GM18909 (cell line): Measurements from ENCODE around the gene FHAD1.
"Not testable (repeated sequence)": the region's sequence is repeated elsewhere in the genome, so short reads cannot be mapped to it uniquely, and the experiment has no call there.

ENCODE experiments used
- ATAC-seq: cut with Tn5 transposase; IDR thresholded peaks from one replicate; pipeline ENCODE4 v1.9.1; 2021; ENCODE audit warnings: mild to moderate bottlenecking; ENCODE audit not compliant: unreplicated experiment, poor library complexity

FHAD1 gene

DNA sequence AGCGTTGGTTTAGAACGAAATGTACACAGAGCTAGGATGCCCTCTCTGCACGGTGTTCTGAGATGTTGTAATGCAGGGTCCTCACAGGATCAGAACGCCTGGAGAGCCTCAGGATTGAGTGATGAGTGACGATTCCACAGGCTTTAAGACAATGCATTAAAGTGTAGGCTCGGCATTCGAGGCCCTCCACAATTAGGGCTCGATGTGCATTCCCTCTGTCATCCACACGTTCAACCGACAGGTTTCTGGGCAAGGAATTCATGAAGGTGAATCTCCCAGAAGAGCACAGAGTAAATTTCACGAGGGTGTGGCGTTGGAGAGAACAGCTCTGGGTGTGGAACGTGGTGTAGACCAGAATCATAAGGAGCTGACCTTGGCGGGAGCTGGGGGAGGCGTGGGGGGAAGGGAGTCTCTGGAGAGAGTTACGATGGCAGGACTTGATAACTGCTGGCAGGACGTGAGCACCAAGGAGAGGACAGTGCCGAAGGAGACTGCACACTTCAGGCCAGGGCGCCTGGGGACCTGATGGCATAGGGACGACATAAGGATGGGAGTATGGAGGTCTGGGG is 111.6 kb downstream of the FHAD1 start:
- no peak for ATAC-seq

DNA sequence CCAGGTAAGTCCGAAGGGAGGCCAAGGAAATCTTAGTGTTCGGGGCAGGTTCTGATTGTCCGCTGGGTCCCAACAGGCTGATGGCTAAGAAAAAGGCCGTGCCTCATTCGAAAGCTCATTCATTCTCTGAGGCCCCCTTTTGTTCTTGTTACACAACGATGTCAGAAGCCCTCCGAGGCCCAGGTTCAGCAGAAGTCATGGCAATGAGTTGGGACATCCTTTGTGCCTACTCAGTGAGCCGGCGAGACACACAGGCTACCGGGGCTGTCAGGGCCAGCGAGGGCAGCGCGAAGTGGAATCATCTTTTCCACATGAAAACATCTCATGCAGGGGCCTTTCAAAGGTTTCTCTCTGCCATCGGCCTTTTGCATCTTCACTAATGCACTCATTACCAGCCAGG is 113.7 kb downstream of the FHAD1 start:
- ATAC-seq: no peak

DNA sequence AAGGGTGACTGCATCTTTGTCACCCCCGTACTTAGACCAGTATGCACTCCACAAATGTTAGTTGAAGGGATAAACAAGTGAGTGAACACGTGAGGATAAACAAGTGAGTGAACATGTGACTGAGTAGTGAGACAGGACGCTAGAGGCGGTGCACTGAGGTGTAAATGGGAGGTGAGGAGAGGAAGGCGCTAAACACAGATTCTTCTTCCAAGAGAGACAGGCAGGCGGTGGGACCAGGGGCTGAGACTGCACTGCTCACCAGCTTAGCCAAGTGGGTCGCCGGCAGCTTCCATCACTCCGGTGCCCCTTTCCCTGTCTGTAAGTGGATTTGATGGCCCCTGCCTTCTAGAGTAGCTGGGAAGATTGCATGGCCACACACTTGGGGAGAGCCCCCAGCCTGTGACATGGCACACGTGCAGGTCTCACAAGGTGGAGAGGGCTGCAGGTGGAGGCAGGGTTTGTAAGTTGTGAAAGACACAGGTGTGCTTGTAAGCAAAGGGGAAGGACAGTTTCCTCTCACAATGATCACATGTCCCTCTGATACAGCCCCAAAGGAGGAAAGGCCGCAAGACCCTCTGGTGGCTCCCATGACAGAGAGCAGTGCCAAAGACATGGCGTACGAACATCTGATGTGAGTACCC is 115.2 kb downstream of the FHAD1 start:
- no peak for ATAC-seq

DNA sequence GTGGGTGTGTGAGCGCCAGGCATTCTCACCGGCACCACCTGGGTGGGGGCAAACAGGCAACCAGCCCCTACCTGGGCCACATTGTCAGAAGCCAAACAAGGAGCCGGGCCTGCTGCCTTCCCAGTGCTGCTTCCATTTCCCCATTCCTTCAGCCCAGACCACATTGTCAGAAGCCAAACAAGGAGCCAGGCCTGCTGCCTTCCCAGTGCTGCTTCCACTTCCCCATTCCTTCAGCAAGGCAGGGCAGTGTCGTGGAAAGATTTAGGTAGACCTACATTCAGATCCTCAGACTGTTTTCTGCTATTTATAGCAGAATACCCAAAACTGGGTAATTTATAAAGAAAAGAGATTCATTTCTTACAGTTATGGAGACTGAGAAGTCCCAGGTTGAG is 115.7 kb downstream of the FHAD1 start:
- no peak for ATAC-seq

DNA sequence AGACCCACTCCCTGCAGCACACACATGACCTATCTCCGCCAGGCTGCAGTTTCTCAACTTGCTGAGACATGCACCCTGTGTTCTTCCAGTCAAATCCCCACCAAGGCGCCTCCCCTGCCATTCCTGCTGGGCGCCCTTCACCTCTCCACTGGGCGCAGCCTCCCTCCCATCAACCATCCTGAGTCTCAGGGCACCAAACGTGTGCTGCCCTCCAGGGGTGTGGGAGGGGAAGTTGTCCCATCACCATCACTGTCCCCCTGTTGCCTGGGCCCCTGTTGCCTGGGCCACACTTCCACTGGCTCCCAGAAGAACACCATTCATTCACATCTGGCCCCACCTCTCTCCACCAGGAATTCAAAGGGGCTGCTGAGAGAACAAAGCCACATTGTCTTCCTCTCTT is 117.7 kb downstream of the FHAD1 start:
- no peak for ATAC-seq

DNA sequence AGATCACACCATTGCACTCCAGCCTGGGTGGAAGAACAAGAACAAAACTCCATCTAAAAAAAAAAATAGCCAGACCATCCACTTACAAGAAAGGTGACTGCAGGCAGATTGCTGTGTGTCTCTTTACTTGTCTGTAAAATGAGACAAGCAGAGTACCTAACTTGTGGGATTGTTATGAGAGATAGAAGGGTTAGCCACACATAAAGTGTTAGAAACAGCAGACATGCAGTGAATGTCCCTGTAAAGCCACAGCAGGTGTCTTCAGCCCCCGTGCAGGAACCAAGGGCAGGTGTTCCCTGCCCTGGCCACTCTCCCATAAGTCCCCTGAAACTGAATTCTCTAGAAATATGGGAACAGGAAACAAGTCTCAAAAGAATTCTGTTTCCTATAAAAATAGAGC is 121.9 kb downstream of the FHAD1 start:
- no peak for ATAC-seq

DNA sequence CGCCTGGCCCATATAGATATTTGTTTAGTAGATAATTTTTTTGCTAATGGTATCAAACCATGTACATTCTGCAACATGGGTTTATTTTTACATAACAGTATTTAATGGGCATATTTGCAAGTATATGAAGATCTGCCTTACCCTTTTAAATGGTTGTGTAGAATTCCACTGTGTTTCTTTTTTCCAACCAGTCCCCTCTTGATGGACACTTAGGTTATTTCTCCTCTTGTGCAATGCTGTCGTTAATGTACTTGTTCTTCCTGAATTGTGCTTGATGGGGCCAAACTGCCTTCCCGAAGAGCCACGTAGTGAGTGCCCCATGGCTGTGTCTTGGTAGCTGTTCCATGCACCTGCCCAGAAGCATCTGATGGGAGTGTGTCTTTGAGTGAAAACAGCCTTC is 123.2 kb downstream of the FHAD1 start:
- ATAC-seq: no peak

DNA sequence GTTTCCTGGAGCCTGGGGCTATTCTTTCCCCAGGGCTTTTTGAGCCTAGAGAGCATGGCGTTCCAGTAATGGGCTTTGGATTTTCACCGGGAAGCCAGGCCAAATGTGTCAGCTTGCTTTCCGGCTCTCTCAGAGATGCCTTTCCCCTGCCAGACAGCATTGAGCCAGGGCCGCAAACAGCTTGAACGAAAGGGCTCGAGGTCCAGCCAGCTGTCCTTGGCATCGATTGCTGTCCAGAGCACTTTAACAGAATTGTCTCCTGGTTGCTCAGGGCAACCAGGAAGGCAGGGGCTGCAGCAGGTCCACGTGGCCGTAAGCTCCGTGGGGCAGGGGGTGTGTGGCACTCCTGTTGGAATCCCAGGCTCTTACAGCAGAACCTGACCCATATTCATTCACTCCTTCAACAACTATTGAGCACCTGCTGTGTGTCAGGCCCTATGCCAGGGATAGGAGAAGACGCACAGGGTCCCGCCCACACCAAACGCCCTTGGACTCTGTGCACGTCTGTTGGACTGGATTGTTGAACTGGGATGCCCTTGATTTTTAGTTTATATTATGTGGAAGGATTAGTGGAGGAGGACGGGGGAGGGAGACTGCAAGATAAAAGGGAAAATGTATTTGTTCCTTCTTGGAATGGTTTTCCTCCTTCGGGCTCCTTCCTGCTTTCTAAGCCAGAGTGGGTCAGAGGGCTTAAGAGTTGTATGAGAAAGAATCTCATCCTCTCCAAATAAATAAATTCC is 123.9 kb downstream of the FHAD1 start:
- no peak for ATAC-seq

DNA sequence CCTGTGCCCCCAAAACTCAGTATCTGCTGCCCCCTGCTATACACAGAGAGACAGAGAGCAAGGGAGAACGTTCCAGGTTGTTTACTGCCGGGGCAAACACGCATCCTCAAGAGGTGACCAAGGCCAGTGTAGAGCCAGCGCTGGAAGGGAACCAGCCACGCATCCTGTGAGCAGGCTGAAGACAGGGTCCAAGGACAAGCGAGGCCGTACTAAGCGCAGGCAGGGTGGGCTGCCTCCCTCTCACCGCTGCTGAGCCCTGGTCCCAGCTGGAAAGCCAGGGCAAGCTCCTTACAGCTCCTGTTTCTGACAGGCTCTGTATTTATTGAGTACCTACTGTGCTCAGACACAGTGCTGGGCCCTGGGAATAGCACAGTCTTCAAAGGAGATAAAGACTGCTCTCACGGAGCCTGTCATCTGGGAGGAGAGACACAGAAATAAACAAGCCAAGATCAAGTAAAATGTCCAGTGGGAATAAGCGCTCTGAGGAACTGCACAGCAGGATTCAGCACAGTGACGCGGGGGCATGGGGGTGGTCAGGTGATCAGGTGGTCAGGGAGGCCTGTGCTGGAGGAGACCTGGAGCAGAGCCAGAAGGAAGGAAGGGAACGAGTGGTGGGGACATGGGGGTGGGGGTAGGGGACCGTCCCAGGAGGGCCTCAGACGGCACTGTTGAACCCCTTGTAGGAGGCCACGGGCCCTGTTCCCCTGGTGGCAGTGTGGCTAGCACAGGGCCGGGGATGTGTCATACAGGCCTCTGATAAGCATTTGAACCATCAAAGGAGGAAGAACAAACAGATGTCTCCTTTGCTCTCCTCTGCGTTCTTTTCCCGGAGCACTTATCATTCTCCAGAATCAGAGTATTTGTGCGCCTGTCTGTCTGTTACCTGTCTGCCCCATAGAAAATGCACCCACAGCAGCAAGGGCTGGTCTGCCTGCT is 124.9 kb downstream of the FHAD1 start:
- no peak for ATAC-seq

DNA sequence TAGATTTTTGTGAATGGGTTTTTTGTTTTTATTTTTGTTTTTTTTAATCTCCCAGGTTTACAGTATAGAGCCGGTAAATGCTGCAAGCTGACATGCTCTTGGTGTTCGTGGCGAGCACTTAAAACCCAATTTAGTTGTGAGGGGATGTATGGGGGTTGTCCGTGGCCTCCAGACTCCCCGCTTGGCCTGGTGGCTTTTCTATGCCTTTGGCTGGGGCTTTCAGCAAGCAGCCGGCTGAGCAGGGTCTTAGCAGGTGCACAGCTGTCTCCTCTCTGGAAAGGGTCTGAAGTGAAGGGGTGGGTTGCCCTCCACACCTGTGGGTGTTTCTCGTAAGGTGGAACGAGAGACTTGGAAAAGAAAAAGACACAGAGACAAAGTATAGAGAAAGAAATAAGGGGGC is 131.7 kb downstream of the FHAD1 start:
- ATAC-seq: no peak

DNA sequence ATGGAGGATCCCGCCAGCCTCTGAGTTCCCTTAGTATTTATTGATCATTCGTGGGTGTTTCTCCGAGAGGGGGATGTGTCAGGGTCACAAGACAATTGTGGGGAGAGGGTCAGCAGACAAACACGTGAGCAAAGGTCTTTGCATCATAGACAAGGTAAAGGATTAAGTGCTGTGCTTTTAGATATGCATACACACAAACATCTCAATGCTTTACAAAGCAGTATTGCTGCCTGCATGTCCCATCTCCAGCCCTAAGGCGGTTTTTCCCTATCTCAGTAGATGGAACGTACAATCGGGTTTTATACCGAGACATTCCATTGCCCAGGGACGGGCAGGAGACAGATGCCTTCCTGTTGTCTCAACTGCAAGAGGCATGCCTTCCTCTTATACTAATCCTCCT is 132.1 kb downstream of the FHAD1 start:
- not testable (repeated sequence) for ATAC-seq

DNA sequence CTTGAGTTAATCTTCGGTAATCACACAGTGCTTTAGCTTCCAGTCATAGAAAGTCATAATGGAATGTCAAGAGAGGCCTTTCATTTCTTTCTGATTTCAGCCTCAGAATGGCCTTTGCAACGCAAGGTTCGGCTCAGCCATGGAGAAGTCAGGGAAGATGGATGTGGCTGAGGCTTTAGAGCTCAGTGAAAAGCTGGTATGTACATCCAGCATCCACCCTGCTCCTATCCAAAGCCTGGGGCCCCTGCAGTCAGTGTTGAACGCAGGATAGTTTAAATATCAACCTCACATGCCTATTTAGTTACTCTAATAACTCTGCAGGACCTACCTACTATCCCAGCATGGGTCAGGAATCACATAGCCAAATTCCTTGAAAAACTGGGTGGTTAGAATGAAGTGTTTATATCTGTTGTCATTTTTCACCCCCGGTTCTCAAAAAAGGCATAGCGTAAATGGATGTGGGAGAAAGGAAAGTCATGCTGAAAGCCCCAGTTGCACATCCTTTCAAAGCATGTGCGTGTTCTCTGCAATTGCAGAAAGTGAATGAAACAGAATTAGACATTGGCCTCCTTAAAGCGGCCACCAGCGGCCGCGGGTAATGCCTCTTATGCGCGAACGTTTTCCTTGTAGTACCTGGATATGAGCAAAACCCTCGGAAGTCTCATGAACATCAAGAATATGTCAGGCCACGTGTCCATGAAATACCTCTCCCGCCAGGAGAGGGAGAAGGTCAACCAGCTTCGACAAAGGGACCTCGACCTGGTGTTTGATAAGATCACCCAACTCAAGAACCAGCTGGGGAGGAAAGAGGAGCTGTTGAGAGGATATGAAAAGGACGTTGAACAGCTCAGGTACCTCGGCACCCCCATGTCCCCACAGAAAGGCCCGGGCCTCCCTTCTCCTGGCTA is 133.8 kb downstream of the FHAD1 start:
- ATAC-seq: no peak

DNA sequence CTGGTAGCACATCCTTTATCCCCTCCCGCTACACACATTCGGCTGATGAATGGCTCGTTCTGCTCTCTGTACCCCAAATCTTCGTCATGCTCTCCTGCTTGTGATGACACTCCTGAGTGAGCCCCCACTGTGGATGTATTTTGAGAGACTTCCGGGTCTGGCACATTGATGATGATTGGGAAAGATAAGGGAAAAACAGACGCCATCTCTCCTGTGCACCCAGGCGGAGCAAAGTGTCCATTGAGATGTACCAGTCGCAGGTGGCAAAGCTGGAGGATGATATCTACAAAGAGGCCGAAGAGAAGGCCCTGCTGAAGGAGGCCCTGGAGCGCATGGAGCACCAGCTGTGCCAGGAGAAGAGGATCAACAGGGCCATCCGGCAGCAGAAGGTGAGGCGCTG is 134.8 kb downstream of the FHAD1 start:
- no peak for ATAC-seq

DNA sequence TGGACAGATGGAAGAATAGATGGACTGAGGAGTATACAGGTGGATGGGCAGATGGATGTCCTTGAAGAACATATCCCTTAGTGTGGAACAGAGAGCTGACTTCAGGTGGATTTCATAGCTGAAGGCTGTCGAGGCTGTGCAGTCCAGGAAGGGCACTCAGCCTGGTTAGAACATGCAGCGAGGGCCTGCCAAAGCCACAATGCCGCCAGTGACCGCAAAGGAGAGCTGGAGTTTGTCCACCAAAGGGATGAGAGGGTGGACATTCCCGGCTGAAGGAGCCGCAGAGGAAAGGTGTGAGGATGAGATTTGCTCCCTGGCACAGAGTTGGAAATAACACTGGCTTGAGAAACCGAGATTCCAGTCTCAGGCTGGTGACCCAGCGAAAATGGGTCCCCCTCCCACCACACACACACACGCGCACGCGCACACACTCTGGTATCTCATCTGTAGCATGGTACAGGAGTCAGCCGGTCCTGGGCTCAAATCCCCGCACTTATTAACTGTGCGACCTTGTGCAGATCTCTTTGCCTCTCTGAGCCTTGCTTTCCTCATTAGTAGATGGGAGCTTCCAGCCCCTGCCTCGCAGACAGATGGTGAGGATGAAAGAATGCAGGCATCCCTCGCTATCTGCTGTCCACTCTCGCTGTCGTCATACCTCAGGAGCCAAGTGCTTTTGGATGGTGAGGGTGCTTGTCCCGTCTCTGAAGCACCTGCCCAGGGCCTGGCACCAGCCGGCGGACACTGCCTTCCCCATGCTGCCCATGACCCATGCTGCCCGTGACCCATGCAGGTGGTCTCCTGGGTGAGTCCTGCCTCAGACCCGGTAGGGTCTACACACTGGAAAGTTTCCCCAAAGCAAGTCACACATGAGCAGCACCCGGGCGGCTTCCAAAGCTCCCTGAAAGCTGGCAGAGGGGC is 135.8 kb downstream of the FHAD1 start:
- no peak for ATAC-seq

DNA sequence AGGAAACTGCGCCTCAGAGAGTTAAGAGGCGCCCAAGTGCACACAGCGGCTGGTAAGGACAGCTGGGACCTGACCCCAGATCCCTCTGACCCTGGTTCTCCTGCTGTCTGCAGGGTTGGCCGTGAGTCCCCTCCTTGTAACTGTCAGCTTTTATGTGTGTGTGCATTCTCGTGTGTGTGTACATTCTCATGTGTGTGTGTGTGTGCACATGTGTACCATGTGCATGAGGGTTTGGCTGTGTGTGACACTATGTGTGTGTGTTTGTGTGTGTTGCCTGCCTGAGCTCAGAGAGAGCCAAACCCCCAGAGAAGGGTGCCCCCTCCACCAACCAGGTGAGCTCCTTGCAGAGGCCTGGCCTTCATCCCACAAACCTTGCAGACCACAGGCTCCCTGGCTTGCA is 136.8 kb downstream of the FHAD1 start:
- ATAC-seq: no peak

DNA sequence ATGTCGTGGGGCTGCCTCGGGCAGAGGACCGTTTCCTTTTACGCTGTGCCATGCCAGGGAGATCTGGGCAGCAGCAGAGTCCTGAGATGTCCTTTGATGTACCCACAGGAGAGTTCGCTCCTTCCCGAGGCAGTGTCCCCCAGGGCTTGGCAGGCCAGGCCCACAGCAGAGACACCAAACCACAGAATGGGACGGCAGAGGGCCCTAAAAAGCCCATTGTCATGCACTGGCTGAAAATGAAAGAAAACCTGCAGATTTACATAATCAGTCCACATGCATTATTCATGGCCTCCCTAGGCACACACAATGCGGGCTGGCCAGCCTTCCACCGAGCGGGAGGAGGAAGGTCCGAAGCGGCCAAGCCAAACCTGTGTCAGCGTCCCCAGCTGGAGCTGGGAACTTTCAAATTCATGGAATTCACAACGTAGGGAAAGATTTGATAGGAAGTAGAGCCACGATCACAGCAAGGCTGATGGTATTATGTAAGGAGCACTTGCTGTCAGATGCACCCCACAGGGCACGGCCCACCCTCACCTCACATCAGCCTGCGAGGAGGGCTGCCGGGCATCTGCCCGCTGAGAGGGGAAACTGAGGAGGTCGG is 137.4 kb downstream of the FHAD1 start:
- no peak for ATAC-seq

DNA sequence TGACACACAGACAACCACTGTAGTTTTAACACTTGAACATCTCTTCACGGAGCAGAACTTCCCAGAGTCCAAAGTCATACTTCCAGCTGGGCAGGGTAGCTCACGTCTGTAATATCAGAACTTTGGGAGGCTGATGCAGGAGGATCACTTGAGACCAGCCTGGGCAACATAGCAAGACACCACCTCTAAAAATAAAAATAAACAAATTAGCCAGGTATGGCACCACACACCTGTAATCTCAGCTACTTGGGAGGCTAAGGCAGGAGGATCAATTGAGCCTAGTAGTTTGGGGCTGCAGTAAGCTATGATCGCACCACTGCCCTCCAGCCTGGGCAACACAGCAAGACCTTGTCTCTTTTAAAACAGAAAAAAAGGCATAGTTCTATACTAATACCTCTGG is 138.4 kb downstream of the FHAD1 start:
- ATAC-seq: no peak

DNA sequence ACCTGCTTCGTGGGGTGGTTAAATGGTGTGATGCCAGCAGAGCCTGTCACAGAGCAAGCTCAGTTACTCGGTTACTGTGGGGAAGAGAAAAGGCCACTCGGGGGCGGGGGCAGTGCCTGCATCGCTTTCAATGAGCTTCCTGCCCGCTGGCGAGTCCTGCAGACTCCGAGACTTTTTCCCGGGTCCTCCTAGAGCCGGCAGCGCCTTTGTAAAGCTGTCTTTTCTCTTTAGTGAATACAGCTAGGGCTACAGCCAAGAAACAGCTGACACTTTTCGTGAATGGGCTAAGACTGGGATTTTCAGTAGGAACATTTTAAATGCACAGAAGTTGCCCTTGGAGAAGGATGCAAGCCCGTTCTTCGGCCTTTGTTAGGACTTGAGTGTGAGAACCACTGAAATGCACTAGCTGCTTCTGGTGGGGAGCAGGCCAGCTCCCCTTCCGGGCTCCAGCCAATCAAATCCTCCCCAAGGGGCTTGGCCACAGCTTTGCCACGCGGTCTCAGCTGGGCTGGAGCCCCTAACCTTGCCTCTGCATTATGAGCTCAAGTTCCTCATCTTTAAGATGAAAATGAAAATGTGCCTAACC is 139.2 kb downstream of the FHAD1 start:
- ATAC-seq: no peak
